GM19193 (cell line): ENCODE results near the gene HNMT.

Experiments used
- POLR2A ChIP-seq: IDR thresholded peaks from 4 replicates; pipeline ENCODE4 v1.6.1; 2011; ENCODE audit not compliant: insufficient read depth, insufficient read length; ENCODE audit errors: extremely low read depth

Gene HNMT

GRCh38 chr2:138042311-138042710 lies 78.0 kb downstream of the HNMT start:
- no peak for TF ChIP-seq POLR2A

- TF ChIP-seq POLR2A: no peak
These were observed 94.2 kb downstream of the HNMT start for GRCh38 chr2:138058427-138058826.

GRCh38 chr2:138059487-138060300 lies 95.4 kb downstream of the HNMT start:
- TF ChIP-seq POLR2A: no peak

- no peak for TF ChIP-seq POLR2A
These were observed 96.0 kb downstream of the HNMT start for GRCh38 chr2:138060301-138060635.

- no peak for TF ChIP-seq POLR2A
These were observed 97.7 kb downstream of the HNMT start for GRCh38 chr2:138061961-138062360.

- TF ChIP-seq POLR2A: no peak
These were observed 98.9 kb downstream of the HNMT start for GRCh38 chr2:138063181-138063580.
